ENCODE measurements around the gene NRF1. TPM values are rescaled to one million over a fixed set of nuclear protein-coding genes. Genes with fewer than 3 reads are reported as not detected.

Gene NRF1
- total RNA-seq, 1 experiment from 2014 or later = 19.3 TPM

DNA sequence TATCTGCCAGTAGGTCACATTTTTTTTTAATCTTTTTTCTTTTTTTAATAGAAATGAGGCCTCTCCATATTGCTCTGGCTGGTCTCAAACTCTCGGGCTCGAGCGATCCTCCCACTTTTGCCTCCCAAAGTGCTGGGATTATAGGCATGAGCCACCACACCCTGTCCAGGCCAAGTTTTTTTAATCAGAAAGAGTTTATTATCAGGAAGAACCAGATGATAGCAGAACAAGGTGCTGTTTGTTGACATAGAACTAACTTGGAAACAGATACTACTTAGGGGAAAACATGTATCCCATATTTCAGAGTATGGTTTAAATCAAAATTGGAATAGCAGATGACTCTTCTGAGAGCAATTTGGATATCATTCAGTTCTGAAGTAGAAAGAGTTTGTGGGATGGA lies 118.6 kb downstream of the NRF1 start:
- peaks cover 22 to 63% (median 43%) of the 10 kb centered on the region in 3 experiments; a peak in 6 of 7 replicates for H3K36me3 Mint-ChIP-seq (ENCODE audit: insufficient read depth in 1 of 3, low read depth in 3 of 3)
- Histone ChIP-seq H3K79me2 (ENCODE audit: insufficient read depth, low read length) (no peaks in the 10 kb centered on the region), H3K14ac (ENCODE audit: insufficient read depth, low read length) (no peak overlapping the region), H3K79me1 (ENCODE audit: insufficient read depth, low read depth, low read length, poor library complexity, severe bottlenecking) (no peaks in the 10 kb centered on the region), H3K4me1 (ENCODE audit: insufficient read depth, low read length) (no peaks in the 10 kb centered on the region), H4K91ac (ENCODE audit: insufficient read length, low read depth, low read length) (no peak overlapping the region), H3K56ac (ENCODE audit: insufficient read length, low read depth, low read length) (no peak overlapping the region), H2AFZ (ENCODE audit: low read length) (no peak overlapping the region), H3K4ac (ENCODE audit: low read depth, low read length) (no peak overlapping the region), H2BK15ac (ENCODE audit: low read depth, low read length) (no peak overlapping the region), H3K23me2 (ENCODE audit: insufficient read length, low read depth, low read length, poor library complexity, severe bottlenecking) (no peaks in the 10 kb centered on the region), H3T11ph (ENCODE audit: low read length) (no peak overlapping the region), H4K8ac (replicated peaks; ENCODE audit: insufficient read length, low read depth, low read length) (no peak overlapping the region), H3K4me2 (ENCODE audit: insufficient read depth, insufficient read length, low read length) (no peak overlapping the region), H2BK20ac (ENCODE audit: low read depth, low read length, poor library complexity, severe bottlenecking) (no peak overlapping the region), H2BK5ac (ENCODE audit: insufficient read length, low read length) (no peak overlapping the region), H3K27ac (ENCODE audit: insufficient read length, low read depth, low read length) (no peak overlapping the region), H2AK5ac (ENCODE audit: insufficient read length, low read length) (no peak overlapping the region), H4K5ac (ENCODE audit: insufficient read length, low read depth, low read length) (no peak overlapping the region), H3K23ac (ENCODE audit: insufficient read length, low read depth, low read length) (no peak overlapping the region), H3K9ac (ENCODE audit: extremely low read depth, insufficient read length, low read length) (no peak overlapping the region), H2BK120ac (ENCODE audit: low read depth, low read length, poor library complexity, severe bottlenecking) (no peak overlapping the region), H3K9me3 (ENCODE audit: control insufficient read depth, low read depth, low read length) (no peaks in the 10 kb centered on the region), H3K18ac (ENCODE audit: insufficient read length, low read depth, low read length) (no peak overlapping the region), H2BK12ac (ENCODE audit: insufficient read length, low read depth, low read length) (no peak overlapping the region), H4K20me1 (ENCODE audit: control insufficient read depth, insufficient read depth, insufficient read length) (no peaks in the 10 kb centered on the region), H3K27me3 (ENCODE audit: insufficient read depth, low read length) (no peaks in the 10 kb centered on the region)
- no peaks in the 10 kb centered on the region for H3K4me1 Mint-ChIP-seq
- no CpG with 5 or more reads among the region's 3 CpGs for WGBS (ENCODE audit: extremely low coverage, insufficient read length, low lambda C conversion rate)
- TF ChIP-seq, protein P1, sequence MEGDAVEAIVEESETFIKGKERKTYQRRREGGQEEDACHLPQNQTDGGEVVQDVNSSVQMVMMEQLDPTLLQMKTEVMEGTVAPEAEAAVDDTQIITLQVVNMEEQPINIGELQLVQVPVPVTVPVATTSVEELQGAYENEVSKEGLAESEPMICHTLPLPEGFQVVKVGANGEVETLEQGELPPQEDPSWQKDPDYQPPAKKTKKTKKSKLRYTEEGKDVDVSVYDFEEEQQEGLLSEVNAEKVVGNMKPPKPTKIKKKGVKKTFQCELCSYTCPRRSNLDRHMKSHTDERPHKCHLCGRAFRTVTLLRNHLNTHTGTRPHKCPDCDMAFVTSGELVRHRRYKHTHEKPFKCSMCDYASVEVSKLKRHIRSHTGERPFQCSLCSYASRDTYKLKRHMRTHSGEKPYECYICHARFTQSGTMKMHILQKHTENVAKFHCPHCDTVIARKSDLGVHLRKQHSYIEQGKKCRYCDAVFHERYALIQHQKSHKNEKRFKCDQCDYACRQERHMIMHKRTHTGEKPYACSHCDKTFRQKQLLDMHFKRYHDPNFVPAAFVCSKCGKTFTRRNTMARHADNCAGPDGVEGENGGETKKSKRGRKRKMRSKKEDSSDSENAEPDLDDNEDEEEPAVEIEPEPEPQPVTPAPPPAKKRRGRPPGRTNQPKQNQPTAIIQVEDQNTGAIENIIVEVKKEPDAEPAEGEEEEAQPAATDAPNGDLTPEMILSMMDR (conservative IDR thresholded peaks at IDR 0.05) = no peak
- H3K27me3 Mint-ChIP-seq (ENCODE audit: low read depth) = no peaks in the 10 kb centered on the region
- no peaks in the 10 kb centered on the region for H3K9me3 Mint-ChIP-seq
- no peak for DNase-seq
- H3K27ac Mint-ChIP-seq = peak overlapping the region in 1 of 3 experiments; percentile 82; a peak in 1 of 7 replicates
- H3K4me3 Mint-ChIP-seq = no peak overlapping the region
